Stimulated activated CD4-positive, alpha-beta T cell treated with anti-CD3 and anti-CD28 coated beads, Interleukin-12 subunit alpha, Interleukin-12 subunit beta, amount 100 ng/mL, for 24 hours (primary cell): Measurements from ENCODE around the gene CHIC1.
A peak's percentile ranks its signal among the peaks of the same experiment; 100 is the strongest.
"Not testable (repeated sequence)": the region's sequence is repeated elsewhere in the genome, so short reads cannot be mapped to it uniquely, and the experiment has no call there.

Experiments
- DNase-seq, 2 experiments: peaks; one replicate each; pipeline ENCODE4 v3.0.0-alpha.2; 2020; ENCODE audit warnings: low read depth in 2 of 2

CHIC1 gene

DNA sequence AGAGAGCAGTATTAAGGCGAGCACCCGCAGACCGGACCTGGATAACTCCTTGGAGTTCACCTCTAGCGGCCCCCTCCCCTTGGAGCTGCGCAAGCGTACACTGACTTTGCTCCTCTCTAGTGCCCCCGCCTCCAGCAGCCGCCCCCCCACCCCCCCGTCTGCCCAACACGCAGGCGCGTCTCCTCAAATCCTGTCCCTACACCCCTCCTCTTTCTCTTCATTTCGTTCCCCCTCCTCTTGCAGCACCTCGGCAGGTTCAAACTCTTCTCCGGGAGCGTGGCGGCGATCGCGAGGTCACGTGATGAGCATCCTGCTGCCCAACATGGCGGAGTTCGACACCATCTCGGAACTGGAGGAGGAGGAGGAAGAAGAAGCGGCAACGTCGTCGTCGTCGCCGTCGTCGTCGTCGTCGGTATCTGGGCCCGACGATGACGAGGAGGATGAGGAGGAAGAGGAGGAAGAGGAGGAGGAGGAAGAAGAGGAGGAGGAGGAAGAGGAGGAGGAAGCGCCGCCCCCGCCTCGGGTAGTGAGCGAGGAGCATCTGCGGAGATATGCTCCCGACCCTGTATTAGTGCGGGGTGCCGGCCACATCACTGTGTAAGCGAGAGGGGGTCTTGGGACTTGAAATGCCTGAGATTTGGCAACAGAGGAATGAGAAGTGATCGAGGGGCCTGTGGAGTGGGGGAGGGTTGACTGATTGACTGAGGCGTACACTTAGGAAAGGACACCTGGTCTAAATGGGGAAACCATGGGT, at the start of gene CHIC1:
Gene CHIC1 (plus strand): TSS at position 214 of the 754 bp plus-strand sequence. CDS start 88 bp downstream, at position 302.
- DNase-seq: peak; percentile 43

DNA sequence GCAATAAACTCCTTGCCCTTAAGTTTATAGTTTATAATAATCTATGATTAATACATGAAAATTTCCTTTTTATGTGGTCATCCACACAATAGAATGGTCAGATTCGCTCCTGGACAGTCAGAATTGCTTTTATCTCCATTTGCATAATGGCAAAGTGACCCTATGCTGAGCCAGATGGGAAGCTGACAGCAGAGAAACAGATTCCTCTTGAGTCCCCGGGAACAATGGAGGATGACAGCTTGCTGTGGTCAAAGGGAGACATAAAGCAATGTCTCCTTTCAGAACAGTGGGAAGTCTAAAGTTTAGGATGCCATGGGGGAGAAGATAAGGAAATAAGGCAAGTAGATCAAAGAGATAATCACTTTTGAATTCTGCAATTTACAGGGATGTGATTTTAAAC, 40.2 kb upstream of the CHIC1 start:
- not testable (repeated sequence) for DNase-seq

DNA sequence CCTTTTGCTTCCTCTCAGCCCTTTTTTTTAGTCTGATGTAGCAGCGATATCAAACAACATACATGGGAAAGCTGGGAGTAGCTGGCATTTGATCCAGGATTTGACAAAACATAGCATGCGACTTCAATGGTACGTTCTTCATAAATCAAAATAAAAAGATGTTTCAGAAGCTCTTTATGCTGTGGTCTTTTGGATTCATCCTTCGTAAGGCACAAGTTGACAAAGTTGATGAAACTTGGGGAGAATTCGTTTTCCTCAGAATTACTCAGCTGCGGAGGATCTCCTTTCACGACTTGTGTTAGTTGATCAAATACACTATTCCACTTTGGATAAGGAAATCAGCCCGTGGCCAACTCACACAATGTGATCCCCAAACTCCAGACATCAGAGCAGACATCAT, 38.1 kb upstream of the CHIC1 start:
- DNase-seq: no peak

DNA sequence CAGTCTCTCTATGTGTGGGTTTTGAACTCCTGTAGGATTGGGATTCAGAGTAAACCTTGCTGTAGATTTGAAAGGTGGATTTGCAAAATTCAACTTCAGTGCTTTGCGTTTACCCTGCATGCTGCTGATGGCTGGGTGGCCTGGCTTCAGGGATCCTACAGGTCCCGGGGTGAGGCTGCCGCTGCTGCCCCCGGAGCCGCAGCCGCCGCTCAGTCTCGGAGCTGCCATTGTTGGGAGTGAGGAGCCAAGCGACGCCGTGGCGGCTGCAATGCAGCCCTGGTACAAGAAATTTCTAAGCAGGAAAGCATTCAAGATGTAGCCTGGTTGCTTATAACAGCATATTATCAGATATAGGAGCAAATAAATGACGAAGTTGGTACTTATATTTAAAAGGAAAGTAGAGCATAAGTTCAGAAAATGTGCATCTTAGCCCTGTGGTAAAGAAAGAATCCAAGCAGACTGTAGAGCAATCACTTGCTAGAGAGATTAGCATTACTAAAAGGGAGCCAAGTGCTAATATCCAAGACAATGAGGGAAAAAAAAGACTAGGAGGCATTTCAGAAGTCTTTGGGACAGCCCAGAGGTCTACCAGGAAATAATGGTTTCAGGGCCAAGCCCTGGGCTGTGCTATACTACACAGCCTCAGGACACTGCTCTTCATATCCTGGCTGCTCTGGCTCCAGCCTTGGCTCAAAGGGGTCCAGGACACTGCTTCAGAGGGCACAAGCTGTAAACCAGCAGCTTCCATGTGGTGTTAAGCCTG, 36.9 kb upstream of the CHIC1 start:
- DNase-seq: no peak

DNA sequence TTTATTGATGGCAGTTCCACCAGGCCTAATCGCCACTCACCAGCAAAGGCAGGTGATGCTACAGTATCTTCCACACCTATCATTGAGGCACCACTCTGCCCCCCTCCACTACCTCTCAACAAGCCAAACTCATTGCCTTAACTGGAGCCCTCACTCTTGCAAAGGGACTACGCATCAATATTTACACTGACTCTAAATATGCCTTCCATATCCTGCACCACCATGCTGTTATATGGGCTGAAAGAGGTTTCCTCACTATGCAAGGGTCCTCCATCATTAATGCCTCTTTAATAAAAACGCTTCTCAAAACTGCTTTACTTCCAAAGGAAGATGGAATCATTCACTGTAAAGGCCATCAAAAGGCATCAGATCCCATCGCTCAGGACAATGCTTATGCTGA, 31.3 kb upstream of the CHIC1 start:
- DNase-seq: not testable (repeated sequence)

DNA sequence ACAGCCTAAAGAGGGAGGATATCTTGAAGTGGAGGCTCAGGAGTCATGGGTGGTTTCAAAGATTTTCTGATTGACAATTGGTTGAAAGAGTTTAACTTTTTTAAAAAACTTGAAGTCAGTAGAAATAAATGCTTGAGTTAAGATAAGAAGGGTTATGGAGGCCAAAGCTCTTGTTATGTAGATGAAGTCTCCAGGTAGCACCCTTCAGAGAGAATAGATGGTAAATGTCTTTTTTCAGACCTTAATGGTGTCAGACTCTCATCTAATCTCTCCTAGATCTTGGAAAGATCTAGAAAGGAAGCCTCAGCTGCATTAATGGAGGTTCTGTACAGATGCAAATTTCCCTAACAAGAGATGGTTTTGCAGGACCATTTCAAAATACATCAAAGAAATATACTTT, 6.8 kb upstream of the CHIC1 start:
- no peak for DNase-seq

DNA sequence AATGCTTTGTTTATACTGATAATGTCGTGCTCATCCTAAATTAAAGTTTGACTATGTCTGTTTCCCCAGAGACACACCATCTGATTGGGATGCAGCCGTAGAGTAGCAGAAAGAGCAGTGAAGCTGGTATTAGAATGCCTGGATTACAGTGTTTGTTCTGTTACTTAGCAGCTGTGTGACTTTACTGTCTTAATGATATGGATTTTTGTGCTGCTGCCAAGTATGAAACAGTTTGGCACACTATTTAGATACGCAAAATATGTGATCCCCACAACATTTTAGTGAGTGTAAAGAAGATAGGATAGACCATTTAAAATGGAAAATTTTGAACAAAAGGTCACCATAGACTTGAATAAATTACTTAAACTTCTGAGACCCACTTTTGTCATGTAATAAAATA, 1.2 kb upstream of the CHIC1 start:
- DNase-seq: no peak

DNA sequence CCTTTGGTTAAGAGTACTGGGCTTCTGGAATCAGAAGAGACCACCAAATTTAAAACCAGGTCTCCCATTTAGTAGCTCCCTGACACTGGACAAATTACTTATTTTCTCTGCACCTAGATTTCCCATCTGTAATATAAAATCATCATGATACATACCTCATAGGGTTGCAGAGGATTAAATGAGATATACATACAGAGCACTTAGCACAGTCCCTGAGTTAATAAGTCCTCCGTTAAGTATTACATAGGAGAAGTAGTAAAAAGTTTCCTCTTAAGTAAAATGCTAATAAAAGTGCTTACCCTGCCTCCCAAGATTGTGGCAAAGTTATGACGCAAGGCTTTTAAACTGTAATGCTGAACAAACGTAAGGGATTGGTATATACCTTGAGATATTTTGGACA, 539 bp upstream of the CHIC1 start:
- no peak for DNase-seq

DNA sequence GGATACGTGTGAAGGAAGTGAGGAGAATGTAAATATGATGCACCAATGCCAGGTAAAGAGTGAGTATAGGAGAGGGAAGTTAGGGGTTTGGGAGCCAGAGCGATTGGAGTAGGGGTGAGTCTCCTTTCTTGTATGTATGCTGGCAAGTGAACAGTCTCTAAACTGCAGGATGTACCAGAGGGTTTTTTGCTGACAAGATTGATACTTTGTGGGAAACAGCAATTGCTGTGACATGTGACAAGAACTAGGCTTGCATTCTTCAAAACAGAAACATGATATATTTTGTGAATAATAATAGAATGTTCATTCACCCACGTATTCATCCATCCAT, 706 bp downstream of the CHIC1 start:
- DNase-seq: no peak

DNA sequence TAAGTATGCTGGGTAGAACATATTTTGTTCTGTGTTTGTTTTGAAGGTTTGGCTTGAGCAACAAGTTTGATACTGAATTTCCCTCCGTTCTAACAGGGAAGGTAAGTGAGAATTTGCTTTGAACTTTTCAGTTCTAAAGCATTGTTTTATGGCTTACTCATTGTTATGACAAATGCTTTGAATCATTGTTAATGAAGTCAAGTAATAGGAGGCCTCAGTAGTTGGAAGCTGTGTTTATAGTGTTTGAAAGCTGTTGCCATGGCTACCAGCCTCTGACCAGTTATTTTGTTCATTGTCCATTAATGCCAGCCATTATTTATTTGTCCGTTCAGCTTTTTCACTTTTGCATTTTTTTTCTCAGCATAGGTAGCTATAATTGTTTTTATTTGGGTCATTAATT, 14.4 kb downstream of the CHIC1 start:
- DNase-seq: no peak

DNA sequence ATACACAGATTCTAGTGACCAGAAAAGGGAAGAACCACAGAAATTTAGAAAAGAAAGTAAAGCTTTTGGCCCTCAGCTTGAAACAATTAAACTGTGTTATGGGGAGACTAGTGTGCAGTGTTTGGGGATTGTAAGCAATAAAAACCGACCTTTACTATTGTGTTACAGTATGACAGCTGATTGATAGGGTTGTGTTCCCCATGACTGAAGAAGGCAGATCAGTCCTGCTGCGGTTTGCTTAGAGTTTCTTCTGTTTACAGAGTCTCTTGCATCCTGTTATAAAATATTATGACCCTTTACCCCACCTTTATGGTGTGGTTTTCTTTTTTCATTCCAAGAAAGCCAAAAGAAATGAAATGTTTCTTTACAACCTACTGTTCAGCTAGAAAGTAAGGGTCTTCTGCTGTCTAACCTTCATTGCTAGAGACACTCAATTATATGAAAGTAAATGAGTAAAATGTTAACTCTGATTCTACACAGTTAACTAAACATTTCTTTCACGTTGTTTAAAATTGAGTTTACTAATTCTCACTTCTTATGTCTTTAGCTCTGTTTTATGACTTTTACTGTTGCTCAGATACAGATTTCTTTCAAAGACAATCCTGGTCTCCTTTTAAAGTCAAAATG, 18.1 kb downstream of the CHIC1 start:
- no peak for DNase-seq

DNA sequence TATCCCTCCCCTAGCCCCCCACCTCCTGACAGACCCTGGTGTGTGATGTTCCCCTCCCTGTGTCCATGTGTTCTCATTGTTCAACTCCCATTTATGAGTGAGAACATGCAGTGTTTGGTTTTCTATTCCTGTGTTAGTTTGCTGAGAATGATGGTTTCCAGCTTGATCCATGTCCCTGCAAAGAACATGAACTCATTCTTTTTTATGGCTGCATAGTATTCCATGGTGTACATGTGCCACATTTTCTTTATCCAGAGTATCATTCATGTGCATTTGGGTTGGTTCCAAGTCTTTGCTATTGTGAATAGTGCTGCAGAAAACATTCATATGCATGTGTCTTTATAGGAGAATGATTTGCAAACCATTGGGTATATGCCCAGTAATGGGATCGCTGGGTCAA, 34.8 kb downstream of the CHIC1 start:
- DNase-seq: not testable (repeated sequence)

DNA sequence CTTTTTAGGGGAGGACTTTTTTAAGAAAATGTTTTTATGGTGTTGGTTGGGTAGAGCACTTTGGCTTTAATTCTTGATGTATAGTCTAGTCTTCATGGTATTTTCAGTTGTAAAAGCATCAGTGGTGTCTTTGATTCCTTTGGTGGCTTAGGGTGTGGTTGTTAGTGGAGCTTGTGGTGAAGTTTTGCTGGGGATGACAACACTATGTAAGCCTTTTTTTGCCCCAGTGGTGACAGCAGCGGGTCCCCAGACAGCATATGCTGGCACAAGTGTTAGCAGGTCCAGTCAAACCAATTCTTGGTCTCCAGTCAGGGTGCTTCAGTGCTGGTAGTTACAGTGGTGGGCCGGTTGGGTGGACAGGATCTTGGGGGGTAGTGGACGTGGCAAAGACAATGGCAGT, 52.0 kb downstream of the CHIC1 start:
- no peak for DNase-seq

DNA sequence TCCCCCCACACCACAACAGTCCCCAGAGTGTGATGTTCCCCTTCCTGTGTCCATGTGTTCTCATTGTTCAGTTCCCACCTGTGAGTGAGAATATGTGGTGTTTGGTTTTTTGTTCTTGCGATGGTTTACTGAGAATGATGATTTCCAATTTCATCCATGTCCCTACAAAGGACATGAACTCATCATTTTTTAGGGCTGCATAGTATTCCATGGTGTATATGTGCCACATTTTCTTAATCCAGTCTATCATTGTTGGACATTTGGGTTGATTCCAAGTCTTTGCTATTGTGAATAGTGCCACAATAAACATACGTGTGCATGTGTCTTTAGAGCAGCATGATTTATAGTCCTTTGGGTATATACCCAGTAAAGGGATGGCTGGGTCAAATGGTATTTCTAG, 78.7 kb downstream of the CHIC1 start:
- not testable (repeated sequence) for DNase-seq

DNA sequence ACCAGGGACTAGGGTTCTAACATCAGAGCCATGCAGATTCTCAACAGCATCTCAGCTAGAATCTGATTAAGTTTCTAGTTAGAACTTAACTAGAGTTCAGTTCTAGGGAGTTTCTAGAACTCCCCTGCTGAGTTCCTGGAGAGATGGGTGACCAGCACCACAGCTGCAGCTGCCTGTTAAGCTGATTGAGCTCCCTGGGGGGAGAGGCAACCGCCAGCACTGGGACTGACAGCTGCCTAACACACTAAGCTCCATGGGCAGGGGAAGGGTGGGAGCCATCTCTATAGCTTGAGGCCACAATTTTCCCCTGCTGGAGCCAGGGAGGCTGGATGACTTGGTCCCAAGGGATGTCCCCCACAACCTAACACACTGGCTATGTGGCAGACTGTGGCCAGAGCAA, 84.2 kb downstream of the CHIC1 start:
- DNase-seq: no peak

DNA sequence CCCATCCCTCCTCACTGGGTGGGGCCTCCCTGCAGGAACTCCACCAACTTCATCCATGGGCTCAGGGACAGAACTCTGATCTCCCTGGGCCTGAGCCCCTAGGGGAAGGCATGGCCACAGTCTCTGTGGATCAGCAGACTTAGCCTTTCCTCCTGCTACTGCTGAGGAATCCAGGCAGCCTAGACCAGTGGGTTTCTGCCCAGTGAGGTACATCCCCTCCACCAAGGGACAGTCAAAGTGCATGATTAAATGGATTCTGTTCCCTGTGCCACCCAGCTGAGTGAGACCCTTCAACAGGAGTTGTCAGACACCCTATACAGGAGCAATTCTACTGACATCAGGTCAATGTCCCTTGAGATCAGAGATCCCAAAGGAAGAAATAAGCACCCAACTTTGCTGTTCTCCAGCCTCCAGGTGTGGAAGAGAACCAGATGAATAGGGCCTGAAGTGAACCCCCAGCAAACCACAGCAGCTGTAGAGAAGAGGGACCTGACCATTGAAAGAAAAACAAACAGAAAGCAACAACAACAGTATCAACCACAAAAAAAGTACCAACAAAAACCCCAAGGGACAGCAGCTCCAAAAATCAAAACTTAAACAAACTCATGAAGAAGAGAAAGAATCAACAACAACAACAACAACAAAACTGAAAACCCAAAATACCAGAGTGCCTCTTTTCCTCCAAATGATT, 84.8 kb downstream of the CHIC1 start:
- no peak for DNase-seq

DNA sequence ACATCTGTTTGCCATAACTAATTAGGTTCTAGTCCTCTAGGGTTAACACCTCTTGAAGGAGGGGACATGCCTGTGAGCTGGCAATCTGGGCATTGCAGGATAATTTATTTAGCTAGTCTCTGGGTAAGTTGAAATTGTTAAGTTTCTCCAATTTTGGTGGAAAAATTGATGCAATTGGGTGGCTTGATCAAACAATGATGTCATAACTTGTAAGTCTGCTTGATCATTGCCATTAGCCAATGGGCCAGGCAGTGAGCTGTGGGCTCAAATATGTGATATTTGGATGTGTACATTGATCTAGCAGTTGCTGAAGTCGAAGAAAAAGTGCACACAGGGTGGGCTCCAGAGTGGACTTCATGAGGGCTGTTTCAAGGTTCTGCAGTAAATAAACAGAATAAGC, 98.3 kb downstream of the CHIC1 start:
- DNase-seq: not testable (repeated sequence)

DNA sequence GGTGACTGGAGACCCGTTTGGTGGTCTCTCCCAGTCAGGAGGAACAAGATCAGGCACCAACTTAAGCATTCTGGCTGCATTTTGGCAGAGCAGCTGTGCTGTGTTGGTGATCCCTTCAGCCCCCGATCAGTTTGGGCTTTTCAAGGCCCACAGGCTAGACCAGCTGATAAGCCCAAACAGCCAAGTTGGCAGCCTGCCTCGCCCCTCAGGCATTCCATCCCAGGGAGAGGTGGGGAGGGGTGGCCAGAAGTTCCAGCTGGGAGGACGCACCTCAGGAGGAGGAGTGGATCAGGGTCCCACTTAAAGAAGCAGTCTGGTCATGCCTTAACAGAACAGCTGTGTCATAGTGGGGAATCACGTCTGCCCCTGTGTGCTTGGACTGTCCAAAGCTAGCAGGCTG, 105.8 kb downstream of the CHIC1 start:
- no peak for DNase-seq

DNA sequence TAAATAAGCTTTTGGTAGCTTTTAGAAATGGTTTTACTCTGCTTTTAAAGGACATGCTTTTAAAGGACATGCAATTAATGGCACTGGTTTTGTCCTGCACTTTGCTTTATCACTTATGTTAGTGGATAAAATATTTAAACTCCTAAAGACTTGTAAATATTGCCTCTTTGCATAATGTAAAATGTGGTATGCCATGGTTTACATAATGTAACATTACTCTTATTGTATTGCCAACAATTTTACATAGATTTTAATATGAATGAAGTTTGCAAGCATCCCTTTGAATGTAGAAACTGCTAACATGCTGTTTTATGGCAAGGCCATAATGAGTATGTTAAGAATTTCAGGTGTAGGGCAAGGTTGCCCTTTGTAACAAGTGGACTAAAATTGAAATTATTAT, 118.4 kb downstream of the CHIC1 start:
- DNase-seq: no peak

DNA sequence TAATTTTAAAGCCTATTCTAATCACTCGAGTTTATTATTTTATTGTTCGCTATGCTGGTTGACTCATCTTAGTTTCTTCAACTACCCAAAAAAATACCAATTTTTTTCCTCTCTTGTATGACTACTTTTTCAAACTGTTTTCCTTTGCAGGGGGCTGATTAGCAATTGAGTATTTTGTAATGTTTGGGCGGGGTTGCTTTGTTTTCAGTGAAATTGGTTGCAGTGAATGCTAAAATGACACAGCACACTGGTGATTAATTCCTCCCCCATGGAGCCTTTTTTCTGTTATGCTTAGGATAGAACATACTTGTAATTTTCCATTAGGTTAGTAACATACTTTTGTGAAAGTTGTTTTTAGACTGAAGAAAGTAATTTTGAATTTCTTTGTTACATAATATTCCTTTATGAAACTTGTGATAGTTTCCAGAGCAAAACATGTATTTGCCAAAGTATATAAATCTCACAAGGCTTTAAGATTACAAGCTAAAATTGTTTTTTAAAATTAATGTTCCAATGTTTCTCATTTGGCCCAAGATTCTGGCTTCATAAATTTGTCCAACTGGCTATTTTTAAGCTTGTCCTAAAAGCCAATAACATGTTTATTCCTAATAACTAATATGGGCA, 120.4 kb downstream of the CHIC1 start:
- no peak for DNase-seq

DNA sequence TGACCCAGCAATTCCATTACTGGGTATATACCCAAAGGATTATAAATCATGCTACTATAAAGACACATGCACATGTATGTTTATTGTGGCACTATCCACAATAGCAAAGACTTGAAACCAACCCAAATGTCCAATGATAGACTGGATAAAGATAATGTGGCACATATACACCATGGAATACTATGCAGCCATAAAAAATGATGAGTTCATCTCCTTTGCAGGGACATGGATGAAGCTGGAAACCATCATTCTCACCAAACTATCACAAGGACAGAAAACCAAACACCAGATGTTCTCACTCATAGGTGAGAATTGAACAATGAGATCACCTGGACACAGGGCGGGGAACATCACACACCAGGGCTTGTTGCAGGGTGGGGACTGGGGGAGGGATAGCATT, 144.0 kb downstream of the CHIC1 start:
- not testable (repeated sequence) for DNase-seq

DNA sequence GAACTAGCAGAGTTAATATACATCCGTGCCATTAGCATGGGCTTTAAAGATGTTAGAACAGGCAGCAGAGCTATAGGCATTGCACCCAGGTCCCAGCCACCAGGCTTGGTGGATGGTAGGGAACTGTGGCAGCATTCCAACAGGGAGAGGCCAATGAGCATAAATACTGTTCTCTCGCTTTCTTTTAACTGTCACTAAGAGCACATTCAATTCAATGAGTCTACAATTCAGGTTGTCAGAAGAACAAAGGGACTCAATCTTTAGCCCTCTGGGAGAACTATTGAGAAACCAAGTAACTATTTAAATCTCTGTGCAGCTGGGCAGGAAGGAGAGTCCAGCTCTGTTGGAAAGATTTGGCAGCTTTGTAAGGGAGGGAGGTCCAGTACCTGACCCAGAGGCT, 165.6 kb downstream of the CHIC1 start:
- DNase-seq: no peak
